Right renal cortex interstitium (tissue), 3 donors: ENCODE data around the gene PRPF18. TPM values are rescaled to one million over a fixed set of nuclear protein-coding genes. Genes with fewer than 3 reads are reported as not detected.
"Not testable (repeated sequence)": the region's sequence is repeated elsewhere in the genome, so short reads cannot be mapped to it uniquely, and the experiment has no call there.

Source experiments
- DNase-seq, 3 donors: peaks; one replicate each; pipeline ENCODE4 v3.0.0-alpha.2; 2013; ENCODE audit warnings: low read depth in 3 of 3, low spot score in 2 of 3
- polyA plus RNA-seq, 3 donors: library from polyadenylated mRNA; unstranded; fragments of 120-200 nt; gene quantifications; one replicate each; pipeline ENCODE4 v1.2.1, GENCODE V29; 2013; ENCODE audit not compliant: insufficient read length in 3 of 3

The PRPF18 gene
- polyA plus RNA-seq: 10 to 100 TPM; 27.6 to 32.9 (median 30.7) TPM

DNA sequence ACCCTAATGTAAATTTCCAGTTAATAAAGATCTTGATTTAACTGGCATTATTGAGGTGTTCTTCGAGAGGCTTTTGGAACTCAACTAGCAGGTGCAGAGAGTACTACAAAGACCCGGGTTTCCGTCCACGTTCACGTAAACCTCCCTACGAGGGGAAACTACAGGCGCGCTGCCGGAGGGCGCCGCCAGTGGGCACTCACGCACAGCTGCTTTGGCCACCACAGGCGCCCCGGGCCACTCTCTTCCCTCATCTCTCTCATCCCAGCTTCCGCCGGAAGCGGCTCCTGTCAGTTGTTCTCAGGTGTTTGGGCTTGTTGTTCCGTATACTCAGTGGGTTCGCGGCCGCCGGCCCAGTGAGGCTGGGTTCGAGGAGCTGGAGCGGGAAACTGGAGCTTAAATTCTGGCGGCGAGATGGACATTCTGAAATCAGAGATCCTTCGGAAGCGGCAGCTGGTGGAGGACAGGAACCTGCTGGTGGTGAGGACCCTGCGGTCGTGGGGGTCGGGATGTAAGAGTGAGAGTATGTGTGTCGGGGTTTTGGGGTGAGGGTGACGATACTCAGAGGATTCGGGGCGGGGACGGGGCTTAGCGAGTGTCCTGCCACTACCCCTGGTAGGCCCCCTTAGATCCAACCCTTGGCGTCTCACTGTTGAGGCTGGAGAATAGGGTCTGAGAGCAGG lies at the start of gene PRPF18:
PRPF18 (plus strand) TSS at position 290 of the 680 bp plus-strand sequence; CDS start at position 412, 122 bp downstream.
- peak; percentile 78 to 85 (median 83) for DNase-seq

DNA sequence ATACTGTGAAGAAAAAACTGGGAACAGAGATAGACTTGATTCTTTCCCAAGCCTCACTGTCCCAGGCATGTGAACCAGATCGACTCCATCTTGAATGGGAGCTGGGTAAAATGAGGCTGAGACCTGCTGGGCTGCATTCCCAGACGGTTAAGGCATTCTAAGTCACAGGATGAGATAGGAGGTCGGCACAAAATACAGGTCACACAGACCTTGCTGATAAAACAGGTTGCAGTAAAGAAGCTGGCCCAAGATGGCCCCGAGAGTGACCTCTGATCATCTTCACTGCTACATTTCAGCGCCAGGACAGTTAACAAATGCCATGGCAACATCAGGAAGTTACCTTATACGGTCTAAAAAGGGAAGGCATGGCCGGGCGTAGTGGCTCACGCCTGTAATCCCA lies 48.8 kb upstream of the PRPF18 start:
- not testable (repeated sequence) for DNase-seq

- DNase-seq: no peak
These were observed 44.2 kb upstream of the PRPF18 start for GRCh38 chr10:13542533-13542932.

DNA sequence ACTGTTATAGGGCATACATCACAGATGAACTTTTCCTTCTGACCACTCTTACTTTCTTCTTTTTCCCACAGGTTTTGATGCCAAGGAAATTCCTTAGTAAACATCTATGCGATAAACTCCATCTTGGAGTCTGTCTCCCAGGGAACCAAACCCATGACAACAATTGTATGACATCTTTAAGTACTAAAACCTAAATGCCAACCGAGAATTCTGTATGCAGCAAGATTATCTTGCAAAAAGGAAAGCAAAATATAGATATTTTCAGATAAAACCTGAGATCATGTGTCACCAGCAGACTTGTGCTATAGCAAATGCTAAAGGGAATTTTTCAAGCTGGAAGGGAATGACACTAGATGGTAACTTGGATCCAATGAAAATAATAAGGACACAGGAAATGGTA lies 36.0 kb upstream of the PRPF18 start:
- no peak for DNase-seq

GRCh38 chr10:13555884-13556510 lies 30.8 kb upstream of the PRPF18 start:
- DNase-seq: no peak

DNA sequence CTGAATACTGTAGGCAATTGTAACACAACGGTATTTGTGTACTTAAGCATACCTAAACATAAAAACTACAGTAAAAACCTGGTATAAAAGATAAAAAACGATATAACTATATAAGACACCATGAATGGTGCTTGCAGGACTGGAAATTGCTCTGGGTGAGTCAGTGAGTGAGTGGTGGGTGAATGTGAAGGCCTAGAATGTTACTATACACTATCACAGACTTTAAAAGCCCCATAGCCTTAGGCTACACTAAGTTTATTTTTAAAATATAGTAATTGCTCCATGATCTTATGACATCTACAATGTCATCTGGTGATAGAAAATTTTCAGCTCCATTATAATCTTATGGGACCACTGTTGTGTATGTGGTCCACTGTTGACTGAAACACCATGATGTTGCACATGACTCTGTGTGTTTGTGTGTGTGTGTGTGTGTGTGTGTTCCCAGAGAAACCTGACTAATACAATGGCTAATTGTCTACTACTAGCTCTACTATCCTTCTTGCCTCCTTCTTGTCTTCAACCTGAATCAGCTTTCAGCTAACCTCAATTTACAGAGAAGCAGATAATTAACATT lies 27.6 kb upstream of the PRPF18 start:
- DNase-seq: no peak

DNA sequence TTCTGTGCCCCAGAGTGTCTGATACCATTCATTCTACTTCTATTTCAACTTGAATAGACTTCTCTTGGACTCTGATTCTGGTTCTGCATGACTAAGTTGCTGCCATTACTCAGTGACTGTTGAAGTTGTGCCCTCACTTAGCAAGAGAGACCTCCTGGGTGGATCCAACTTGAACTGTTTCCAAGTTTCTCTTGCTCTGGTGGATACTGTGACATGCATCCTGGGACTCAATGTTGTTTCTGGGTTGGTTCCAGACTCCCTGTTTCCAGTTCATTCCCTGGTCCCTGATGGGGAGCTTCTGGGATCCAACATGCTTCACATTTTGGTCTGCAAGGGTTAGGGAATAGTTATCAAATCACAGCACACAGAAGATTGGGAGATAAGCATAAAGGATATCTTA lies 26.2 kb upstream of the PRPF18 start:
- peak in 1 of 3 donors; percentile 39 for DNase-seq

DNA sequence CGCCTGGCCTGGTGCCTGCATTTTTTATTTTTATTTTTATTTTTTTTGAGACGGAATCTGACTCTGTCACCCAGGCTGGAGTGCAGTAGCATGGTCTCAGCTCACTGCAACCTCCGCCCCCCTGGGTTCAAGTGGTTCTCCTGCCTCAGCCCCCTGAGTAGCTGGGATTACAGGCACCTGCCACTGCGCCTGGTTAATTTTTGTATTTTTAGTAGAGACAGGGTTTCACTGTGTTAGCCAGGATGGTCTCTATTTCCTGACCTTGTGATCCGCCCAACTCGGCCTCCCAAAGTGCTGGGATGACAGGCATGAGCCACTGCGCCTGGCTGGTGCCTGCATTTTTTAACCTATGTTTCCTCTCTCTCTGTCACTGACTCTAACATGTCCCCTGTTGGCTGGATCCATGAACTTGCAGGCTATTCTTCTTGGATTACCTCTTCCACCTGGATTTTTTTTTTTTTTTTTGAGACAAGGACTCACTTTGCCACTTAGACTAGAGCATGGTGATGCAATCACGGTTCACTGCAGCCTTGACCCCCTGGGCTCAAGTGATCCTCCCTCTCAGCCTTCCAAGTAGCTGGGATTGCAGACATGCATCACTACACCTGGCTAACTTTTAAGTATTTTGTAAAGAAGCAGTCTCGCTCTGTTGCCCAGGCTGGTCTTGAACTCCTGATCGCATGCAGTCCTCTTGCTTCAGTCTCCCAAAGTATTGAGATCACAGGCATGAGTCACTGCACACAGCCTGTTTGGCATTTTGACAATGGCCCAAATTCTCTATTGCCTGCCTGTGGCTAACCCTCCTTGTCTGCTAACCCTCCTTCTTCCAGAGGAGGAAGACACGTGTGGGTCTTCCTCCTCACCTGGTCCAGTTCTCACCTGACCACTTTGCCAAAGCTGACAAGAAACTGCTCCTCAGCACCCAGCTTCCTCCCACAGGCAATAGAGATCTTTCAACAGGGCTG lies 23.0 kb upstream of the PRPF18 start:
- no peak for DNase-seq

GRCh38 chr10:13564576-13564975 lies 22.2 kb upstream of the PRPF18 start:
- DNase-seq: no peak

- no peak for DNase-seq
These were observed 19.7 kb upstream of the PRPF18 start for GRCh38 chr10:13567030-13567429.

GRCh38 chr10:13571541-13571940 lies 15.2 kb upstream of the PRPF18 start:
- no peak for DNase-seq

GRCh38 chr10:13573960-13574359 lies 12.8 kb upstream of the PRPF18 start:
- no peak for DNase-seq

GRCh38 chr10:13585195-13585751 lies 1.5 kb upstream of the PRPF18 start:
- DNase-seq: no peak

- DNase-seq: no peak
These were observed 822 bp upstream of the PRPF18 start for GRCh38 chr10:13585943-13586342.

DNA sequence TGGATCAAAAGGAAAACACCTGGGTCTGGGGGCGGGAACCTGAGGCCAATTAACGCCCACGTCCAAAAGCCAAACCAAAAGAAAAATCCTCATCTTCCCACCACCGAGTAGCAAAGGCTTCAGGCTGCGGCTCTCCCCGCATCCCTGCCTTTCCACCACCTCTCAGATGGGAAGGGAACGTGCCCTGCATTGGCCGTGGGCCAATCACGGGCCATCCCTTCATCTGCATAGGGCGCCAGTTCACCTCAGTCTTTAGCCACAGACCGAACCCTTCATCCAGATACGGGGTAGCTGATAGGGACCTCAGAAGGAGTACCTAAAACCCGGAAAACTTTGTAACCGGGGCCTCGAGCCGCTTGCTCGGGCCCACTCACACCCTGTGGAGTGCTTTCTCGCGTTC lies 626 bp downstream of the PRPF18 start:
- DNase-seq: no peak

DNA sequence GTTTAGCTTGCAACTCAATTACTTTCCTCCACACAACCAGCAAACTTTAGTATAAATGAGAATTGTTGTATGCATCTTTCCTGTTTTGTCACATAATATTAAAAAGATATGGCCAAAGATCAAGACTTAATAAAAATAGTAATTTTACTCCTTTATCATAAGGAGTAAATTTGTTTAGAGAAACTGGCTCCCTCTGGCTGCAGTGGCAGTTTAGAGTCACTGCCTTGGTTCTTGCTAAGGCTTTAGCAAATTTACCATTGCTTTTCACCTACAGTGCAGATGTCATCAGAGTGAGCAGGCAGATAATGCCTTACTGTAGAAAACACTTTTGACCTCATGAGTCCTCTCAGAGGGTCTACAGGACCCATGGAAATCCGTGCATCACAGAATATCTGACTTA lies 2.6 kb downstream of the PRPF18 start:
- no peak for DNase-seq

DNA sequence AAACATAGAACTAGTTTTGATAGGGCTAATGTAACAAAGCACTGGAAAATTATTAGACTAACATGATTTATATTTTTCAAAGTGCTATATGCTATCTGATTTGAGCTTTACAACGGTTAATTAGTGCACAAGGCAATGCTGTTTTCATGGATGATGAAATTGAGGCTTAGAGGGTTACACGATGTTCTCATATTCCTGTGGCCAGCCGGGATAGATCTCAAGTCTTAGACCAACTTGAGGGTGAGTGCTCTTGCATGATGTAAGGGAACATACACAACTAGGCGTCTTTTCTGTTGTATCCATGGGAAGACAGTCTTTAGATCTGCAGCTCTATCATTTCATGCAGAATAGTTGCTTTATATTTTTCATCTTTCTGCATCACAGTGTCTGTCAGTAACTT lies 4.1 kb downstream of the PRPF18 start:
- DNase-seq: no peak

- DNase-seq: no peak
These were observed 5.5 kb downstream of the PRPF18 start for GRCh38 chr10:13592306-13592705.

DNA sequence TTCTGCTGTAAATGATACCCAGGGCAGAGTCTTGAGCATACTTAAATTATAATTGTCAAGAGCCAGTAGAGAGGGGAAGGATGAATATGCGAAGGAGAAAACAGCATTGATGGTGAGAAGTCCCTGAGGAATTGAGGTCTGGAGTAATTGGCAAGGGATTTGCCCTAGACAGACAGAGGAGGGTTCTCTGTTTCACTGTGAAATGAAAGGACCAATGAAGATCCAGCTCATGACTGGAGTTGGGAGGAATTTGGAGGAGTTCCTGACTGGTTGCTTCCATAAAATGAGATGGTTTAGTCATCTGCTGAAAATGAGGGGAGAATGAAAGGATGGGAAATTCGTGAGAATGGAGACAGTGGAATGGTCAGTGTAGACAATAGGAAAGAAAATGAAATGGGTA lies 6.8 kb downstream of the PRPF18 start:
- no peak for DNase-seq

- no peak for DNase-seq
These were observed 7.9 kb downstream of the PRPF18 start for GRCh38 chr10:13594641-13595040.

- DNase-seq: no peak
These were observed 11.1 kb downstream of the PRPF18 start for GRCh38 chr10:13597909-13598308.
